ENCODE measurements around the gene FXN.
"Not testable (repeated sequence)": the region's sequence is repeated elsewhere in the genome, so short reads cannot be mapped to it uniquely, and the experiment has no call there.

FXN gene

GRCh38 chr9:69020301-69021145, 15.0 kb upstream of the FXN start:
- DNase-seq (ENCODE audit: insufficient read length, low spot score) = no peak
- no peak for FAIRE-seq

GRCh38 chr9:69023650-69024049, 11.9 kb upstream of the FXN start:
- no peak for DNase-seq (ENCODE audit: insufficient read length, low spot score)
- FAIRE-seq = no peak

DNA sequence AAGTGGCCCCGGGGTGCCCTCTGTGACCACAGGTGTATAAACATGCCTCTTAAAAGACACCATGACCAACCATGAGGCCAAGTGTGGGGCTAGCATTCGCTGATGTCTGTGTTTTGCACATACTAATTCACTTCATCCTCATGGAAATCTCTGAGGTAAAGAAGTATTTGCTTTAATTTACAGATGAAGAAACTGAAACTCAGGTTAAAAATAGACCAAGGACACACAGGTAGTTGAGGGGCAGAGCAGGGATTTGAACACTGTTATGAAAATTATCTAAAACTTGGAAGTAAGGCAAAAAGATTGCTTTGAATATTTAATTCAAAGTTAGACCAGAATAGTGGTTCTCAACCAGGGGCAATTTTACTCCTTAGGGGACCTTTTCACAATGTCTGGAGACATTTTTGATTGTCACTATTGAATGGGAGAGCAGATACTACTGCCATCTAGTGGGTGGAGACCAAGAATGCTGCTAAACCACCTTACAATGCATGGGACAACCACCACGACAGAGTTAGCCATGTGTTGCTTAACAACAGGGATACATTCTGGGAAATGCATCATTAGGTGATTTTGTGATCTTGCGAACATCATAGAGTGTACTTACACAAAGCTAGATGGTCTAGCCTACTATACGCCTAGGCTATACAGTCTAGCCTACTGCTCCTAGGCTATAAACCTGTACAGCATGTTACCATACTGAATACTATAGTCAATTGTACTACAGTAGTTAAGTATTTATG, 8.0 kb upstream of the FXN start:
- DNase-seq (ENCODE audit: insufficient read length, low spot score) (peak; percentile 48), FAIRE-seq (peak; percentile 83)

- DNase-seq (ENCODE audit: insufficient read length, low spot score) (no peak), FAIRE-seq (no peak)
Observed at GRCh38 chr9:69028754-69029153, 6.8 kb upstream of the FXN start.

- DNase-seq (ENCODE audit: insufficient read length, low spot score) = no peak
- no peak for FAIRE-seq
Observed at GRCh38 chr9:69029535-69029934, 6.0 kb upstream of the FXN start.

DNA sequence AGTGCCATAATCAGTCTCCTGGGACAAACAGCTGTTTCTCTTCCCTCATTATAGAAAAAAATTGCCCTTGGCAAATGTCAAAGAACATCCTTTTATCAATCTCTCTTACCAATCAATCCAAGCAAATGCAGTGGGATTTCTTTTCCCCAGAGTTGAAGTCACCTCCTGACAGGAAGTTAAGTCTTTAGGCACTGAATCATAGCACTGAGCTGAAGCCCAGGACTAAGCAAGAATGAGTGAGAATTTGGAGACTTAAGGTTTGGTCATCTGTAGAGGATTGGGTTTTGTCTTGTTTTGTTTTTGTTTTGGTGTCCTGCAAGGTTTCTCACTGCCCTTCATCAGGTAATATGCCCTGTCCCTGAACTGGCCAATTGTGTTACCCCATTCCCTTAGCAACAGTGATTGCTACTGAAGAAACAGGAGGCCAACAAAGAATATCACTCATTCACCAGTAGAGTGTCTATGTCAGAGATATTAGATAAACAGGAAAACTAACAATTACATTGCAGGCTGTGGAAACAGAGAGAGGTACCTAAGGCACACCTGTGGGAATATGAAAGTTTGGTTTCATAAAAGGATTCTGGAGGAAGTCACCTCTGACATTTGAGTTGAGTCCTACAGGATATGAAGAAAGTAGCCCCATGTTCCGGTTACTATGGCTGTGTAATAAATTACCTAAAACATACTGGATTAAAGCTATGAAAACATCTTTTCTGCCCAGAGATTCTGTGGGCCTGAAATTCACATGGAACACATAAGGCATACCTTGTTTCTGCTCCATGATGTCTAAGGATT, 4.5 kb upstream of the FXN start:
- DNase-seq (ENCODE audit: insufficient read length, low spot score) = no peak
- FAIRE-seq = no peak

DNA sequence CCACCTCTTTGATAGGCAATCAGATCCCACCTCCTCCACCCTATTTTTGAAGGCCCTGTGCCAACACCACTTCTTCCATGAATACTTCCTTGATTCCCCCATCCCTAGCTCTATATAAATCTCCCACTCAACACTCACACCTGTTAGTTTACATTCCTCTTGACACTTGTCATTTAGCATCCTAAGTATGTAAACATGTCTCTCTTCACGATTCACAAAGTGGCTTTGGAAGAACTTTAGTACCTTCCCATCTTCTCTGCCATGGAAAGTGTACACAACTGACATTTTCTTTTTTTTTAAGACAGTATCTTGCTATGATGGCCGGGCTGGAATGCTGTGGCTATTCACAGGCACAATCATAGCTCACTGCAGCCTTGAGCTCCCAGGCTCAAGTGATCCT, 1.5 kb upstream of the FXN start:
- no peak for FAIRE-seq

GRCh38 chr9:69036309-69036708, 757 bp downstream of the FXN start:
- FAIRE-seq (no peak), DNase-seq (ENCODE audit: insufficient read length, low spot score) (no peak)

More for the DNA sequence above, 1.5 kb upstream of the FXN start:
- DNase-seq (ENCODE audit: insufficient read length, low spot score) = no peak

- no peak for DNase-seq (ENCODE audit: insufficient read length, low spot score)
- no peak for FAIRE-seq
Observed at GRCh38 chr9:69036799-69037198, 1.2 kb downstream of the FXN start.

DNA sequence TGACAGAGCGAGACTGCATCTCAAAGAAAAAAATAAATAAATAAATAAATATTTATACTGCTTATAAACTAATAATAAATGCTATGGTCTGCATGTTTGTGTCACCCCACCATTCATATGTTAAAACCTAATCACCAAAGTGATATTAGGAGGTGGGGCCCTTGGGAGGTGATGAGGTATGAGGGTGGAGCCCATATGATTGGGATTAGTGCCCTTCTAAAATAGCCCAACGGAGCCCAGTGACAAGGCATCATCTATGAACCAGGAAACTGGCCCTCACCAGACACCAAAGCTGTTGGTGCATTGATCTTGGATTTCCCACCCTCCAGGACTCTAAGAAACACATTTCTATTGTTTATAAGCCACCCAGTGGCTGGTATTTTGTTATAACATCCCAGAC, 5.1 kb downstream of the FXN start:
- DNase-seq (ENCODE audit: insufficient read length, low spot score) = no peak
- FAIRE-seq = no peak

DNA sequence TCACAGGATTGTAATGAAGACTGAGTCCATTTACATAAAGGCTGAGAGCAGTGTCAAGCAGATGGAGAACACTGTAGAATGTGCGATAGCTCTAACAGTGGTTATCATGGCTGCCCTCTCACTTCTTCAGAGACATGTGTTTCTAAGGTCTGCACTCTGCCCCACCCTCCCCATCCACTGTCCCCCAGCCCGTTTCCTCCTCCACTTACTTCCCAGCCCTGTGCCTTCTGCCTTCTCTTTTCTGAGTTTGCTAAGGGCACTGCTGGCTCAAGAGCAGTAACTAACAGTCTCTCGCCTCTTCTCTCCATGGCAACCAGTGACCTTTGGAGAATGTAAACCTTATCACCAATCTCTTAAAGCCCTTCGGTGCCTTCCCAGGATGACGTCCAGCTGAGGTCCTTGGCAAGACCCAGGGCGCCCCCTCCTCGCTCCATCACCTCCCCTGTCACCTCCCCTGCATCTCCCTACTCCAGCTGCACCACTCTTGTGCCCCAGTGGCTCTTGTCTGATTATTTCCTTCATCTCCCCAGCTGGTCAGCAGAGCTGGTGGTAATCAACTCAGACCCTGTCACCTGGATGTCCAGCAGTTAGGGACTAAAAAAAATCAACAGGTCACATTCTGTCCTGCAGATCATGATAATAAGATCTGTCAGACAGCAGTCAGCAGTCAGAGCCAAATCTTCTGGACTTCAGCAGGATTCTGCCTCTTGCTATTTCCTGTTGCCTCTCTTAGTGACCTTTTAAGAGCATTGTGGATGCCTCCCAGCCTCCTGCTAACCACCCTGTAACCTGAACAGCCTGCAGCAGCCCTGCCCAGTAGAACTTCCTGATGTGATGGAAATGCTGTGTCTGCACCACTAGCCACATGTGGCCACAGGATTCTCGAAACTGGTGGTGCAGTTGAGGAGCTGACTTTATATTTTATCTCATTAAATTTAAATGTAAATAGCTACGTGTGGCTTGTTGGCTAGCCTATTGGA, 9.0 kb downstream of the FXN start:
- FAIRE-seq = peak; percentile 20

DNA sequence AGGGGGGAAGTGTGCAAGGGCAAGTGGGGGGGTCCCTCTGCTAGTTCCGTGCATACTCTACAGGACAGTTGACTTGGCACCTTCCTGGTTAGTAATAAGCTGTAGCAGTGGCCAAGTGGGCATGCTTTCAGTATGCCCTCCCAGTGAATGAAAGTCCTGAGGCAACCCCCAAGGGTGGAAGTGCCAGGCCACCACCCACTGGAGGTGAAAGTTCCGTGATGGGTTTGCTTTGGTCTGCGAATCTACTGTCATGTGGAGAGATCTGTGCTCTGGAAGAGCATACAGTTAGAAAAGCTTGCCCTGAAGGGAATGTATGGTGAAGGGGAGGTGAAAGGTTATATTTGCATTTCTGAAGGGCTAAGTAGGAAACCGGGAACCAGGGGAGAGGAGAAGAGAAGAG, 10.3 kb downstream of the FXN start:
- FAIRE-seq = no peak

More for the DNA sequence above, 9.0 kb downstream of the FXN start:
- DNase-seq (ENCODE audit: insufficient read length, low spot score) = peak; percentile 51

DNA sequence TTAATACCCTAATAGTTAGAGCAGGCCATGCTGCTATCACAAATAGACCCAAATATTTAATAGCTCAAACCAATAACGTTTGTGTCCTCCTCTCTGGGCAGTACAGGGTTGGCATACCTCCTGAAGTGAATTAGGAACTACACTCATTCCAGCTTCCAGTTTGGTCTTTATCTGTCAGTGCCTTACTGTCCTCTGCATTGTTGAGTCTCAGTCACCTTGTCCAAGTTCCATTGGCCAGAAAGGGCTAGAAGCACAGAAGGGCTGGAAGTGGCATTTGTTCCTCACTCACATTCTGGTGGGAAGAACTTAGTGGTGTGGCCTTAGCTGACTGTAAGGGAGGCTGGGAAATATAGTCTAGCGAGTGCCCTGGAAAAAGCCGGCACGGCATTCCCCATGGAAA, 11.2 kb downstream of the FXN start:
- FAIRE-seq (no peak), DNase-seq (ENCODE audit: insufficient read length, low spot score) (no peak)

More for the DNA sequence above, 10.3 kb downstream of the FXN start:
- DNase-seq (ENCODE audit: insufficient read length, low spot score) = no peak

DNA sequence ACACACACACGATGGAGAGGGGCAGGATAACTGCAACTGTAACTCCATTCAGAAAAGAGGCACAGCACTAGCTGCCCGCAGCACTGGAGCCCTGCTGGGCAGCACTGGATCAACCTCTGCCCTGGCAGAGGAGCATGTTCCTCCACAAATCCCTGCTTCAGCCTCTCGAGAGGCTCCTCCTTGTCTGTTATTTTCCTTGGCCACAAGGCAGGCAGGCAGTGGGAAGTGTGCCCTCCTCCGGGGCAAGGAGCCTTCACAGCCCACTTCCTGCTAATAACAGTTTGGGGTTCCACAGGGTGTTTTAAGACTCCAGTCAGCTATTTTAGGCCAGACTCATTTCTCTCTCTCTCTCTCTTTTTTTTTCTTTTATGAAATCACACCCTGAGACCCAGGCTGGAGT, 11.8 kb downstream of the FXN start:
- FAIRE-seq (no peak), DNase-seq (ENCODE audit: insufficient read length, low spot score) (no peak)

DNA sequence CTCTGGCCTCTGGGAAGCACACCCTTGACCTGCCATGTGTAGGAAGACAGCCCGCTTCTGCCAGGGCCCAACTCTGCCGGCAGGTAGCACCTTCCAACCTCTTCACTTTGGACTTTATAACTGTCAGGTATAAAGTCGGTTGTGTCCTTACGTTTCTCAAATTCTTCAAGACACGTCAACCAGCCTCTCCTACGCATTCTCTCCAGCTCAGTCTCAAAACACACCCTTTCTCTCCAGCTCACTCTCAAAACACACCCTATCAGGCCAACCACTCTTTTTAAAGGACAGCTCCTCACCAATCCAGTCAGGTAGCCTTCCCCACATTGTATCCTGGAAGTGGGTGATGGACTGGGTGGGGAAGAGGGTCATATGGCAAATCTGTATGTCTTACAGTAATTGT, 13.5 kb downstream of the FXN start:
- FAIRE-seq = no peak
- DNase-seq (ENCODE audit: insufficient read length, low spot score) = no peak

GRCh38 chr9:69050936-69051335, 15.4 kb downstream of the FXN start:
- not testable (repeated sequence) for DNase-seq (ENCODE audit: insufficient read length, low spot score); FAIRE-seq

DNA sequence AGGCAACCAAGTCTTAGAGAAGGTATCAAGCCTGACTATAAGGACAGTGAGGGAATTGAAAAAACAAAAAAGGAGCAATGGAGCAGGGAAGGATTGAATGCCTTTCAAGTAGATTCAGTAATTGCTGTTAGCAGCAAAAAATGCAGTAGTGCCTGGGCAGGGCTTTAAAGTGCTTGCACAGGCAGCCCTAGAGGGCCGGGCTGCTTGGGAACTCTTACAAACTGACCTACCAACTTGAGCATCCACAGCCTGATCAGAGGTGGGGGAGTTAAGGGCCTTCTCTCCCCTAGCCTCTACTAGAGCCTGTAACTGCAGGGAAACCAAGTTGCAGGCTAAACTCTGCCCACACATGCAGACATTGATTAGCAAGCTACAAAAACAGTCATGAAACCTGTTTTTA, 19.4 kb downstream of the FXN start:
- no peak for FAIRE-seq
- no peak for DNase-seq (ENCODE audit: insufficient read length, low spot score)

DNA sequence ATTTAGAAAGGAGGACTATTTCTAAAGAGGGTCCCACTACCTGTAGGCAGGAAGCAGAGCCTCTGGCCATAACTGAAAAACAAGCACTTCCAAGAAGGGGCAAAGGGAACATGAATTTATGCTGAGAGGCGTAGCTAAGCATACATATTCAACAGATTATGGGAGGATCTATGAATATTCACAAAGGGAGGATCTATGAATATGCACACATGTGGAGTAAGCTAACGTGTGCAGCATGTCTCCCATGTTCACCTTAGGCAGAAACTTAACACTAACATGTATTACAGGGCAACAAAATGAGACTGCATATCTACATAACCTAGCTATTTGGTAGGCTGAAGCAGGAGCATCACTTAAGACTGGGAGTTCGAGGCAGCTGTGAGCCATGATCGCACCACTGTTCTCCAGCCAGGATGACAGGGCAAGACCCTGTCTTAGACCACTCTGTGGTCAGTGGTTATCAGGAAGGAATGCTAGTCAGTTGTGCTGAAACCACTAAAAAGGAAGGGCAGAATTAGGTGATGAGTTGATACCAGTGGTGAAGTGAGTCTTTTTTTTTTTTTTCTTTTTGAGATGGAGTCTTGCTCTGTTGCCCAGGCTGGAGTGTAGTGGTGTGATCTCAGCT, 20.8 kb downstream of the FXN start:
- no peak for DNase-seq (ENCODE audit: insufficient read length, low spot score)

GRCh38 chr9:69058101-69058500, 22.5 kb downstream of the FXN start:
- FAIRE-seq (no peak), DNase-seq (ENCODE audit: insufficient read length, low spot score) (no peak)

More for the DNA sequence above, 20.8 kb downstream of the FXN start:
- FAIRE-seq = no peak

- DNase-seq (ENCODE audit: insufficient read length, low spot score) = no peak
- FAIRE-seq = no peak
Observed at GRCh38 chr9:69060766-69061165, 25.2 kb downstream of the FXN start.

All from HTR-8/SVneo (cell line).